Measurements from ENCODE around the gene TMEM205.
A peak's percentile ranks its signal among the peaks of the same experiment; 100 is the strongest.
"Not testable (repeated sequence)": the region's sequence is repeated elsewhere in the genome, so short reads cannot be mapped to it uniquely, and the experiment has no call there.

The TMEM205 gene

DNA sequence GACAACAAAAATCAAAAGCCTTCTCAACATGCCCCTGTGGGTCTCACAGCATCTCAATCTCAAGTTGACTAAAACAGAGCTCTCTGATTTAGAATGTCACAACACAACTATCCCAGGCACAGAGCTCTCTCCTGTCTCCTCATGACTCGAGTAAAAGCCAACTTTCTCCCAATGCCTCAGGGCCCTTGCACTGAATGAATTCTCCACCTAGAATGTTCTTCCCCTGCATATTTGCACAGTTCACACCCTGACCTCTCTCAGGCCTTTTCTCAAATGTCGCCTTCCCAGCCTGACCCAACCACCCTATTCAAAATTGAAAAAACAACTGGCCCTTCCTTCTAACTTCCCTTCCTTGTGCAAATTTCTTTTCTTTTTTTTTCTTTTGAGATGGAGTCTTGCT is 24.7 kb upstream of the TMEM205 start:
- no peak for DNase-seq

- DNase-seq, result no peak
These were observed 21.5 kb upstream of the TMEM205 start for GRCh38 chr19:11367528-11367927.

DNA sequence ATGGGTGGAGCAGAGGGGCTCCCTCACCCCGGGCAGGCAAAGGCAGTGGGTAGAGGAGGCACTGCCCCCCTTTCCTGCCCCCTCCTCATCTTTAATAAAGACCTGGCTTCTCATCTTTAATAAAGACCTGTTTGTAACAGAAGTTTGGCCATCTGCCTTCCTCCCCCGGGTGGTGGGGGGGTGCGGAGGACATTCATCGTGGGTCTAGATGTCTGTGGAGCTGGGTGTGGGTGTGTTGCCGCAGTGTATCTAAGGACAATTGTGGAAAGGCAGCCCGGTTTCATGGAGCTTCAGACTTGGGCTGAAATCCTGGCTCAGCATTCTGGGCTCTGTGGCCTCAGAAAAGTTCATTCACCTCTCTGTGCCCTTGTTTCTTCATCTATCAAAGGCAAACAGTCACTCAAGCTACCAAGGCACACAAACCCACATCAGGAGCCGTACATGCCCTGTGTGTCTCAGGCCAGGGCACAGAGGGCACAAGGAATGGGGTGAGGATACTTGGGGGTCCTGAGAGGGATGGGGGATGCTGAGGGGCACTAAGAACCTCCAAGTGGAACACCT is 19.6 kb upstream of the TMEM205 start:
- no peak for DNase-seq

DNA sequence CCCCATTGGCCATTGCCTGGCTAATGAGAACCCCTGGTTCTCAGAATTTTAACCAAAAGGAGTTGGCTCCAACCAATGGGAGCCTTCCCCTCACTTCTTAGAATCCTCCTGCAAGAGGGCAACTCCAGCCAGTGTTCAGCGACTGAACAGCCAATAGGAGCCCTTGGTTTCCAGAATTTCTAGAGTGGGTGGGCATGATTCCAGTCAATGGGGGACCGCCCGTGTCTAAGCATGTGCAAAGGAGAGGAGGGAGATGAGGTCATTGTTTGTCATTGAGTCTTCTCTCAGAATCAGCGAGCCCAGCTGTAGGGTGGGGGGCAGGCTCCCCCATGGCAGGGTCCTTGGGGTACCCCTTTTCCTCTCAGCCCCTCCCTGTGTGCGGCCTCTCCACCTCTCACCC is 18.9 kb upstream of the TMEM205 start:
- no peak for DNase-seq

DNA sequence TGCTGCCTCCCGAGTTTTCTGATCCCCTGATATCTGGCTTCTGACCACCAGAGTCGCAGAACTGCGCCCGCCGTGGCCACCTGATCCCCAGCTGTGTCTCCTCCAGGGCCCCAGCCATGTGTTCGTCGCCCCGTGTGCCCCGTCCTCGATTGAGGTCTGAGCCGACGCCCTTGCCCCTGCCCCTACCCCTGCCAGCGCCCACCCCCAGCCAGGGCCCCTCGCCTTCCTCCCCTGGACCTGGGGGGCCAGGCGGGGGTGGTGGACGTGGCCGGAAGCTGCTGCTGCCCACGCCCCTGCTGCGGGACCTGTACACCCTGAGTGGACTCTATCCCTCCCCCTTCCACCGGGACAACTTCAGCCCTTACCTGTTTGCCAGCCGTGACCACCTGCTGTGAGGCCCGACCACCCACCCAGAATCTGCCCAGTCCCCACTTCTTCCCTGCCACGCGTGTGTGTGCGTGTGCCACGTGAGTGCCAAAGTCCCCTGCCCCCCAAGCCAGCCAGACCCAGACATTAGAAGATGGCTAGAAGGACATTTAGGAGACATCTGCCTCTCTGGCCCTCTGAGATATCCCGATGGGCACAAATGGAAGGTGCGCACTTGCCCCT is 18.3 kb upstream of the TMEM205 start:
- DNase-seq, result no peak

- DNase-seq, result no peak
These were observed 17.8 kb upstream of the TMEM205 start for GRCh38 chr19:11363881-11364280.

- no peak for DNase-seq
These were observed 16.0 kb upstream of the TMEM205 start for GRCh38 chr19:11361771-11362731.

GRCh38 chr19:11361037-11361770 is 15.1 kb upstream of the TMEM205 start:
- no peak for DNase-seq

GRCh38 chr19:11359421-11359820 is 13.4 kb upstream of the TMEM205 start:
- DNase-seq, result no peak

GRCh38 chr19:11356676-11357550 is 10.8 kb upstream of the TMEM205 start:
- no peak for DNase-seq

- no peak for DNase-seq
These were observed 10.0 kb upstream of the TMEM205 start for GRCh38 chr19:11356074-11356397.

DNA sequence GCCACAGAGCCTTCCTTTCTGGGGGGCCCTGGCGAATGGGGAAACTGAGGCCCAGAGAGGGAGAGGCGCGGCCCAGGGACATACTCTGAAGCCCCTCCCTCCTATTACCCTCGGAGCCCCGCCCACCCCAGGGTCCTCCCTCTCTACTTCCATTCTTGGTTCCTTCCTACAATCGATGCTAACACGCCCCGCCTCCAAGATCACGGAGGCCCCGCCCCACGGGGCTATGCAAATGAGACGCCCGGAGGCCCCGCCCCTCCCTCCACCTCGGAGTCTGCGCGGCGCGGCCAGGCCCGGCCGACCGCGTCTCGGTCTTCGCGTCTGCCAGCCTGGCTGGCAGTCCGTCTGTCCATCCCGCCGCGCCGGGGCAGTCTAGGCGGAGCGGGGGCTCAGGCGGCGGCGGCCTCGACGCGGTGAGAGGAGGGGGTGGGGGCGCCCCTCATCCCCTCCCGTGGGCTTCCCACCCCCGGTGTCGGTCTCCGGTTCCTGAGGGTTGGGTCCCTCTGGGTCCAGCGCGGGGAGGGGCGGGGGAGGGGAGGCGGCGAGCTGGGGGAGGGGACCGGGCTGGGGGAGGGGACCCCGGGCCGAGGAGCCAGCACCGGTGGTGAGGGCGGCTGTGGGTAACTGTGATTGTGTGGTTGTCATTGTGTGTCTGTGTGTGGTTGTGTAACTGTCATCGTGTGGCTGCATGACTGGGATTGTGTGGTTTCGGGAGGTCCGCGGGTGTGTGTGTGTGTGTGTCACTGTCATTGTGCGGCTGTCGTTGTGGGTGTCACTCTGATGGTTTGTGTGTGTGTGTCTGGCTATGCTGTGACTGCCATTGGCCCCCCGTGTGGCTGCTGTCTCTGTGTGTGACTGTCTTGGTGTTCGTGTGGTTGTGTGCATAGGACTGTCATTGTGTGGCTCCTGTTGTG is 9.3 kb upstream of the TMEM205 start, which contains the start of gene PLPPR2:
Gene PLPPR2, plus strand, starts transcription at position 273 of the 914 bp plus-strand sequence. CDS start 2,242 bp downstream, outside the sequence.
- peak; percentile 86 for DNase-seq

GRCh38 chr19:11354102-11354501 is 8.0 kb upstream of the TMEM205 start:
- DNase-seq, result not testable (repeated sequence)

DNA sequence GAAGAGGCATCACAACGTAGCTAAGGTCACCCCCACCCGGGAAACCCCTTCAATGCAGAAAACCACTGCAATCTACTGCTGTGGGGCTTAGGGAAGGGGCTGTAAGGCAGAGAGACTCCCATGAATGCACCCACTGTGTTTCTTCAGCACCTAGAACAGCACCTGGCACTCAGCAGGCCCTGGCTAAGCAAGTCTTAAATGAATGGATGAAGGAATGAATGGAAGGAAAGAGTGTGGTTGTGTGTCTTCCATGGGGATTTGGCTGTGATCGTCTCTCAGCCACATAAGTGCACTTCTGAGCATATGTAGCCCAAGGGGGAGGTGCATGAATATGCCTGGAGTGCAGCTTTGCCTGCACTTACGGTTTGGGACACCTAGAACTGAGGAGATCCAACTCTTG is 3.1 kb upstream of the TMEM205 start:
- DNase-seq, result no peak

GRCh38 chr19:11347546-11348039 is 1.5 kb upstream of the TMEM205 start:
- no peak for DNase-seq

- no peak for DNase-seq
These were observed 805 bp downstream of the TMEM205 start for GRCh38 chr19:11345122-11345803.

GRCh38 chr19:11342429-11342828 is 3.6 kb downstream of the TMEM205 start:
- no peak for DNase-seq

DNA sequence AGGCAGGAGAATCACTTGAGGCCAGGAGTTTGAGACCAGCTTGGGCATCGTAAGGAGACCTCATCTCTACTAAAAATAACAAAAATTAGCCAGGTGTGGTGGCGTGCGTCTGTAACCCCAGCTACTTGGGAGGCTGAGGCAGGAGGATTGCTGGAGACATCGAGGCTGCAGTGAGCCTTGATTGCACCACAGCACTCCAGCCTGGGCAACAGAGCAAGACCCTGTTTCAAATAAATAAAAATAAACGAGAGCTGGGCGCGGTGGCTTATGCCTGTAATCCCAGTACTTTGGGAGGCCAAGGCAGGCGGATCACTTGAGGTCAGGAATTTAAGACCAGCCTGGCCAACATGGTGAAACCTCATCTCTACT is 6.0 kb downstream of the TMEM205 start:
- not testable (repeated sequence) for DNase-seq

- peak; percentile 89 for DNase-seq
These were observed 6.6 kb downstream of the TMEM205 start, which contains the start of gene RAB3D for GRCh38 chr19:11339254-11340098. Gene RAB3D, minus strand, starts transcription at chr19:11339657. Its CDS starts 2,258 bp downstream, at chr19:11337399.

Measured in activated CD4-positive, alpha-beta T cell treated with anti-CD3 and anti-CD28 coated beads, Interleukin-2, Interleukin-6, amounts not matched to agents 100 ng/mL and 50 ng/mL, durations not matched to agents 16 hours and 8 hours (primary cell).